Posterior cingulate gyrus (tissue), 11 donors: ENCODE results near the gene NUDT5.

Experiments
- DNase-seq, 10 donors: peaks; one replicate each; pipeline versions ENCODE4 v3.0.0 to v3.0.0-alpha.2; 2020 to 2021; ENCODE audit warnings: mixed read lengths in 3 of 10
- intact Hi-C: fragments of 100-400 bp; cut with DNase I; formaldehyde crosslinking; loops from one replicate; pipeline ENCODE4 v1.15.1; 2023

NUDT5 gene

DNA sequence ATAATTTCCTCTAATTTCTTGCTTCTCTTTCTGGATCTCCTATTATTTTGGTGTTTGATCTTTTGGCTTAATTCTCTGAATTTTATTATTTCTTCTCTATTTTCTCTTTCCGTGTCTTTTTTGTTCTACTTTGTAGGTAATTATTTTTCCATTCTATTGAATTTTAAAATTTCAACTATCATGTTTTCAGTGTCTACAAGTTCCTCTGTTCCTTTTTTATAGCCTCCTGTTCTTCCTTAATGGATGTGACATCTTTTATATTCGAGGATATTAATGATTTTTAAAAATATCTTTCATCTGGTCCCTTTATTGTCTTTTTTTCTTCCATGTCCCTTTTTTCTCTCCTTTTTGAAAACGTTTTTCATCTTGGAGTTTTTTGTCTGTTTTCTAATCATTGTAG lies 11.4 kb upstream of the NUDT5 start:
- intact Hi-C loops = no loop called here
- DNase-seq = no peak

DNA sequence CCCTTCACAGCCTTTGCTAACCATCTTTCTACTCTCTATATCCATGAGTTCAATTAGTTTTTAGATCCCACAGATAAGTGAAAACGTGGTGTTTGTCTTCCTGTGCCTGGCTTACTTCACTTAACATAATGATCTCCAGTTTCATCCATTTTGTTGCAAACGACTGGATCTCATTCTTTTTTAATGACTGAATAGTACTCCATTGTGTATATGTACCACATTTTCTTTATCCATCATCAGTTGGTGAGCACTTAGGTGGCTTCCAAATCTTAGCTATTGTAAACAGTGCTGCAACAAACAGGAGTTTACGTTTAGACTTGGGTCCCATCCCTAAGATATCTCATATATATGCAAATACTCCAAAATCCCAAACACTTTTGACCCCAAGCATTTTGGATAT lies 9.4 kb upstream of the NUDT5 start:
- no peak for DNase-seq
- intact Hi-C loops = no loop called here

DNA sequence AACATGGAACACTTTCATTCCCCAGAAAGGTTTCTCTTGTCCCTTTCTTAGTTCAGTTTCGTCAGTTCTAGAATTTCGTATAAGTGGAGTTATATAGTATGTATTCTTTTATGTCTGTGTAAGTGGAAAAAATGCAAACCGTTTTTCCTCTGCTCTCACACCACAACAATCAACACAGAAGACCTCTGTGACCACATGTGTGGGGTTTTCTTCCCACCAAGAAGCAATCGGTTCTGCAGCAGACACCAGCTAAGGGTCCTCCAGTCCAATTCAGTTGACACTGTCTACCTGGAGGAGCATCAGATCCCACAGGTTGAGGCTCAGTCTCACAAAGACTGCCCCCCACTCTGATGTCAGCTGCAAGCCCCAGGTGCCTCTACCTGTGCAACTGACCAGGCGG lies 6.5 kb upstream of the NUDT5 start:
- intact Hi-C loops = no loop called here
- no peak for DNase-seq

DNA sequence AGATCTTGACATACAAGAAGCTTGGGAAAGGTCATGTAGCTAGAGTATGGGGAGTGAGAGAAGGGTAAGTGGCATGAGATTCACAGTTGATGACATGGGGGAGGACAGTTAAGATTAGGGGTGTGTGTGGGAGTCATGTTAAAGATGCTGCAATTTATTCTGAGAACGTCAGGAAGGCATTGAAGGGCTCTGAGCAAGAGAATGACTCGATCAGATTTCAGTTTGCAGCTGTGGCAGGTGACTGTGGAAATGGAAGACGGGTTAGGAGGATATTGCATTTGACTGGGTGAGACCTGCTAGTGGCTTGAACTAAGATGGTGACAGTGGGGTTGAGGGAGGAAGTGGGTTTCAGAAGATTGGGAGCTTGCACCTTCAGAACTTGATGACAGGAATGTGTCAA lies 5.9 kb upstream of the NUDT5 start:
- no peak for DNase-seq
- intact Hi-C loops = no loop called here

- no peak for DNase-seq
- intact Hi-C loops = no loop called here
Measured at GRCh38 chr10:12200850-12201249, 5.2 kb upstream of the NUDT5 start.

DNA sequence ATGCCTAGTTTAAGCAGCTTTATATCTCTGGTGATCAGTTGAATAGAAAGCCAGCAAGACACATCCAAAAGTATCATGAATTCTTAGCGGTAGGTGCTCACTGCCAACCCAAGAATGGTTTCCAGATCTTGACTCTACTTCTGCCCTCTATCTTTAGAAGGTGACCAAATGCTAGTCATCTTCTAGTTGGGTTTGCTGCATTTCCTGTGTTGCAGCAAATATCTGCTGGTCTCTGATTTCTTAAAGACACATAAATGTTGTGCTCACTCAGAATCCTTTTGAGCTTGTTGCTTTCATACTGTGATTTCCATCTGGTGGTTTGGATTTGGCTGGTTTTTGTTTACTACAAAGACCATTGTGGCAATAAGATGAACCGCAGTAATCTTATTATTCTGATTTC lies 2.5 kb upstream of the NUDT5 start:
- intact Hi-C loops = loop anchor here (10.0 kb wide), 1 partner anchor 133 kb away; the partner anchor contains the start of gene DHTKD1

GRCh38 chr10:12196531-12197211 lies 980 bp upstream of the NUDT5 start:
- intact Hi-C loops = loop anchor here (10.0 kb wide), 1 partner anchor 132 kb away; the partner anchor contains the start of gene DHTKD1
- no peak for DNase-seq

More for the DNA sequence above, 2.5 kb upstream of the NUDT5 start:
- no peak for DNase-seq

- intact Hi-C loops = loop anchor here (2.0 to 10.0 kb wide), 2 partner anchors 66 to 130 kb away; partner anchors contain the start of genes DHTKD1 and SEC61A2
- no peak for DNase-seq
Measured at GRCh38 chr10:12195281-12195602, 449 bp downstream of the NUDT5 start.

DNA sequence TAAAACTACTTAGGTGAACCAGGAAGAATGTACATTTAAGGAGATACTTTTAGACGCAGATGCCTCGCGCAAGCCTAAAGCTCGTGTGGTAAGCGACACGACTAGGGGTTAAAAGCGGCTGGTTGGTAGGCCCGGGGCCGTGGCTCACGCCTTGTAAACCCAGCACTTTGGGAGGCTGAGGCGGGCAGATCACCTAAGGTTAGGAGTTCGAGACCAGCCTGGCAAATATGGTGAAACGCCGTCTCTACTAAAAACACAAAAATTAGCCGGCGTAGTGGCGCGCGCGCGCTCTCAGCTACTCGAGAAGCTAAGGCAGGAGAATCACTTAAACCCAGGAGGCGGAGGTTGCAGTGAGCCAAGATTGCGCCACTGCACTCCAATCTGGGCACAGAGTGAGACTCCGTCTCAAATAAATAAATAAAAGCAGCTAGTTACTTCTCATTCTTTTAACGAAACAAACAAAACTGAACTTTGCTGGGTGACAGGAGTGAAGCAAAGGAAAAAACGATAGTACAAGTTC lies 879 bp downstream of the NUDT5 start:
- DNase-seq = peak in 4 of 10 donors; percentile 13 to 76 (median 22)
- intact Hi-C loops = loop anchor here (2.0 to 10.0 kb wide), 2 partner anchors 66 to 130 kb away; partner anchors contain the start of genes DHTKD1 and SEC61A2

- intact Hi-C loops = loop anchor here (10.0 kb wide), 1 partner anchor 128 kb away; the partner anchor contains the start of gene DHTKD1
- DNase-seq = no peak
Measured at GRCh38 chr10:12193193-12193592, 2.5 kb downstream of the NUDT5 start.

GRCh38 chr10:12191715-12192114 lies 4.0 kb downstream of the NUDT5 start:
- intact Hi-C loops = loop anchor here (10.0 kb wide), 1 partner anchor 127 kb away; the partner anchor contains the start of gene DHTKD1
- no peak for DNase-seq

- DNase-seq = no peak
- intact Hi-C loops = no loop called here
Measured at GRCh38 chr10:12189426-12189825, 6.3 kb downstream of the NUDT5 start.

GRCh38 chr10:12188656-12189055 lies 7.0 kb downstream of the NUDT5 start:
- intact Hi-C loops = no loop called here
- no peak for DNase-seq

DNA sequence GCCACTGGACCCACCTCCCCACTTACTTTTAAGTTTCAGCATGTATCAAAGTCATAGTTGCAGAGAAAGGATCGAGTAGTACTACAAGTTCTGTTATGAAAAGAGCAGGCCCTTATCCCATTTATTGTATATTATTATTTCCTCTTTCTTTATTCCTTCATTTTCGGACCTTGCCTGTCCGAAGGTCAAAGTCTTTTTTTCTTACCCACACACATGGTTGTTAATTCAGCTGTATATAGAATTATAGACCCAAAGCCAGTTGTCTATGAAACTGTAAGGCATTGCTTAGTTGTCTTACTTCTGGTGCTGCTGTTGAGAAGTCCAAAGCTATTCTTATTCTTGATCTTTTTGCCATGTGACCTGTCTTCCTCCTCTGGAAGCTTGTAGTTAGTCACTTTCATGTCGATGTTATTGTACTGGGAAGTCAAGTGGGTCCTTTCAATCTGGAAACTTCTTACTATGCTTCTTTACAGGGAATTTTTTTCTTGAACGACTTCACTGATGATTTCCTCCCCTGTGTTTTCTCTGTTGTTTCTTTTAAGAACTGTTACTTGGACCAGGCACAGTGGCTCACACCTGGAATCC lies 8.3 kb downstream of the NUDT5 start:
- DNase-seq = no peak
- intact Hi-C loops = no loop called here

DNA sequence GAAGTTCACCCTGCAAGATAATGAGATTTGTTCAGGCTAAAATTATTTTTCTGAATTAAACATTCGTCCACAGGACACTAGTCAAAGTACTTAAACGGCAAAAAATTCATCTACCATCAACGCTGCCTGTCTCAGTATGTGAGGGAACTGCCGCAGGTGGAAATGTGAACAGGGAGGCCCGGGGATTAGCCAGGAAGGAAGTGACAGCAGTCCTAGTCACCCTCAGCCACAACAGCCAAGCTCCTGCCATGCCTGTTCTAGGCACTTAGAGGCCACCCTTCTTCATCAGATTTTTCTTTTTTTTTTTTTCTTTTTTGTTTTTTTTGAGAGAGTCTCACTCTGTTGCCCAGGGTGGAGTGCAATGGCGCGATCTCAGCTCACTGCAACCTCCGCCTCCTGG lies 9.4 kb downstream of the NUDT5 start:
- intact Hi-C loops = no loop called here

DNA sequence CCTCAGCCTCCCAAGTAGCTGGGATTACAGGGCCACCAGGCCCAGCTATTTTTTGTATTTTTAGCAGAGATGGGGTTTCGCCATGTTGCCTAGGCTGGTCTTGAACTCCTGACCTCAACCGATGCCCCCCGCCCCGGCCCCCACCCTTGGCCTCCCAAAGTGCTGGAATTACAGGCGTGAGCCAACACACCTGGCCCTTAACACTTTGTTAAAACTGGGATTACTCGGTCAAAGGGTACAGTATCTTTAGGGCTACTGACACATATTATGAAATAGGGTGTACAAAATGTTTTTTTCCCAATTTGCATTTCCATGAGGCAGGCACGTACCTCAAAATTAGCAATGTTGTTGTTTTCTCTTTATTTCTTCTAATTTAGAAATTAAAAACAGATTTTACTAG lies 11.5 kb downstream of the NUDT5 start:
- intact Hi-C loops = no loop called here
- peak in 1 of 10 donors; percentile 5 for DNase-seq

More for the DNA sequence above, 9.4 kb downstream of the NUDT5 start:
- DNase-seq = no peak

GRCh38 chr10:12181065-12181775 lies 14.5 kb downstream of the NUDT5 start:
- intact Hi-C loops = no loop called here

GRCh38 chr10:12180221-12180974 lies 15.3 kb downstream of the NUDT5 start:
- intact Hi-C loops = no loop called here

More at GRCh38 chr10:12181065-12181775, 14.5 kb downstream of the NUDT5 start:
- DNase-seq = peak in 1 of 10 donors; percentile 30

GRCh38 chr10:12179606-12180170 lies 16.0 kb downstream of the NUDT5 start:
- DNase-seq = no peak
- intact Hi-C loops = no loop called here

More at GRCh38 chr10:12180221-12180974, 15.3 kb downstream of the NUDT5 start:
- no peak for DNase-seq

DNA sequence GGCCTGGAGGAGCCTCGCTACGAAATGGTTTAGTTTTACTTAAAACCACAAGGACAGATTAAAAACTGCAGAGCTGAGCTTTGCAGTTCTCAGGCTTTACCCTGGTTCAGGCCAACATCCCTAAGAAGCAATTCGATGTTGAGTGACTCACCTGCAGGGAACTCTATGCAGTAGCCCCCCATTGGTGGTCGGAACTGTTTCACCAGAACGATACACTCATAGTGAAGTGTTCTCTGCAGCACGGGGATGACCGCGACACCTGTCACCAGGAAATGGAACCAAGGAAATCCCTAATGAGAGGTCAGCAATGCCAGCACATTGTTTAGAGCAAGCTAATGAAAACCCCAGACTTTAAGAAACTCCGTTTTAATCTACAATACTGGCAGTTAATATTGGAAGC lies 18.0 kb downstream of the NUDT5 start:
- intact Hi-C loops = no loop called here

More for the DNA sequence above, 18.0 kb downstream of the NUDT5 start:
- DNase-seq = no peak
